ENCODE measurements around the gene NPIPA3.
"Not testable (repeated sequence)": the region's sequence is repeated elsewhere in the genome, so short reads cannot be mapped to it uniquely, and the experiment has no call there.

NPIPA3 gene

GRCh38 chr16:14703156-14704011 is at the start of gene NPIPA3:
Gene NPIPA3, plus strand, starts transcription at chr16:14703411. Its CDS starts 5,533 bp downstream, at chr16:14708944.
- not testable (repeated sequence) for H3K4me3 ChIP-seq (ENCODE audit: low read depth, low read length)

- no peak for TF ChIP-seq CTCF (IDR thresholded peaks at IDR 0.05; ENCODE audit: low read depth, low read length)
Measured at GRCh38 chr16:14658063-14658462, 45.1 kb upstream of the NPIPA3 start.

GRCh38 chr16:14667347-14668266 is 35.6 kb upstream of the NPIPA3 start:
- TF ChIP-seq CTCF (IDR thresholded peaks at IDR 0.05; ENCODE audit: low read depth, low read length): no peak
- H3K4me3 ChIP-seq (ENCODE audit: low read depth, low read length): no peak overlapping the region

More at GRCh38 chr16:14658063-14658462, 45.1 kb upstream of the NPIPA3 start:
- no peak overlapping the region for H3K4me3 ChIP-seq (ENCODE audit: low read depth, low read length)

GRCh38 chr16:14668556-14669223 is 34.5 kb upstream of the NPIPA3 start:
- no peak for TF ChIP-seq CTCF (IDR thresholded peaks at IDR 0.05; ENCODE audit: low read depth, low read length)
- no peak overlapping the region for H3K4me3 ChIP-seq (ENCODE audit: low read depth, low read length)

GRCh38 chr16:14669776-14670175 is 33.4 kb upstream of the NPIPA3 start:
- no peak for TF ChIP-seq CTCF (IDR thresholded peaks at IDR 0.05; ENCODE audit: low read depth, low read length)
- H3K4me3 ChIP-seq (ENCODE audit: low read depth, low read length): no peak overlapping the region

GRCh38 chr16:14672403-14672971 is 30.7 kb upstream of the NPIPA3 start:
- H3K4me3 ChIP-seq (ENCODE audit: low read depth, low read length): no peak overlapping the region
- no peak for TF ChIP-seq CTCF (IDR thresholded peaks at IDR 0.05; ENCODE audit: low read depth, low read length)

- H3K4me3 ChIP-seq (ENCODE audit: low read depth, low read length): no peak overlapping the region
- no peak for TF ChIP-seq CTCF (IDR thresholded peaks at IDR 0.05; ENCODE audit: low read depth, low read length)
Measured at GRCh38 chr16:14676633-14677032, 26.6 kb upstream of the NPIPA3 start.

Data from WI38 (cell line).